ENCODE measurements around the gene ANKS1B. TPM values are rescaled to one million over a fixed set of nuclear protein-coding genes. Genes with fewer than 3 reads are reported as not detected.

Gene ANKS1B
- total and polyA plus RNA-seq, 2 of the 4 experiments (the other 2 are of a cell fraction): 0.17 to 0.18 TPM

DNA sequence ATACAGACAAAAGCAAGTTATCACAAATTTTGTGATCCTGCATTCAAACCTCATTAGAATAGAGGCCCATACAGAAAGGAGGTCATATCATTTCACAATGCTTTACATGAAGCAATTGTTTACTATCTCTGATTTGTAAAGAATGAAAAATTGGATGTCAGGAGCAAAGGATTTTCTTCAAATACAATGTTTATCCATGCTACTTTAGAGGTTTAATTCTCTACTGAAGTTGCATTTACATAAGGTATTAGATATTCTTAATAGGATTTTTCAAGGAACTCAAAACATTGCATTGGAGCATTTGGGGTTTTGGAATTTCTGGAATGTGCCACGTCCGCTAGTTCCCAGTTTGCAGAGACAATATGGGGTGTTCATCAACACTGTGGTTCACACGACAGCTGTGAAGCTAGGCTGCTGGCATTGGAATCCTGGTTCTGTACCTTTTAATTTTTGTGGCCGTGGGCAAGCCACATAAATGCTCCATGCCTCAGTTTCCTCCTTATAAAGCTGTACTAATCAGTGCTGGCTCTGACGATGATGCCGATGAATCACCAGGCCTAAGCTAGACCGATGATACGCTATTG lies 1164.8 kb downstream of the ANKS1B start:
- no TSS peak for BruUV-seq (replicated peaks)
- Histone ChIP-seq H3K4me2 (ENCODE audit: low read depth, low read length) (no peak overlapping the region), H3K27ac (ENCODE audit: insufficient read depth, low read length) (no peak overlapping the region)

More for the DNA sequence above, 1164.8 kb downstream of the ANKS1B start:
- Histone ChIP-seq H3K56ac (ENCODE audit: extremely low read depth, insufficient read depth, low read length) (no peak overlapping the region), H3K18ac (ENCODE audit: low read depth, low read length) (no peak overlapping the region), H3K36me3 (ENCODE audit: control insufficient read depth, insufficient read depth, low read length) (no peaks in the 10 kb centered on the region), H3K4me1 (ENCODE audit: control insufficient read depth, insufficient read depth, low read length) (no peaks in the 10 kb centered on the region), H3K4ac (ENCODE audit: low read depth, low read length) (no peak overlapping the region), H2BK15ac (ENCODE audit: low read depth, low read length) (no peak overlapping the region), H2BK5ac (ENCODE audit: low read depth, low read length, poor library complexity, severe bottlenecking) (no peak overlapping the region), H3K23ac (ENCODE audit: low read depth, low read length) (no peak overlapping the region), H3K79me1 (ENCODE audit: low read depth in 1 of 2, low read length in 2 of 2) (no peaks in the 10 kb centered on the region), H2BK120ac (ENCODE audit: low read depth, low read length) (no peak overlapping the region), H2AFZ (replicated peaks; ENCODE audit: low read length, poor library complexity) (no peak overlapping the region), H2BK20ac (ENCODE audit: low read depth, low read length) (no peak overlapping the region), H4K91ac (ENCODE audit: insufficient read depth, low read depth, low read length) (no peak overlapping the region), H3K4me3 (ENCODE audit: insufficient read depth, low read depth, low read length) (no peak overlapping the region), H4K20me1 (ENCODE audit: insufficient read depth, low read length) (no peaks in the 10 kb centered on the region), H3K27me3 (ENCODE audit: control insufficient read depth, insufficient read depth, low read length) (no peaks in the 10 kb centered on the region), H4K8ac (ENCODE audit: low read depth in 2 of 2, low read length in 2 of 2) (no peak overlapping the region), H3K9me3 (ENCODE audit: control insufficient read depth, insufficient read depth, low read length) (no peaks in the 10 kb centered on the region), H4K5ac (ENCODE audit: low read depth, low read length) (no peak overlapping the region), H3K14ac (replicated peaks; ENCODE audit: low read depth, low read length) (no peak overlapping the region), H3K9ac (ENCODE audit: low read depth, low read length) (no peak overlapping the region), H2AK5ac (ENCODE audit: low read depth, low read length) (no peak overlapping the region), H2AK9ac (replicated peaks; ENCODE audit: low read depth, low read length, poor library complexity) (no peak overlapping the region), H3K9me1 (ENCODE audit: insufficient read depth, low read length) (no peaks in the 10 kb centered on the region)
- ChIA-PET POLR2A (ENCODE audit: unreplicated experiment) (no interaction called here), CTCF (interaction anchor here (2.7 kb wide), 1 partner anchor 18 kb away, joined by 6 read pairs; no protein-coding TSS in a partner anchor)
- no peak for ATAC-seq (ENCODE audit: low read depth)
- WGBS, 2 experiments (ENCODE audit: extremely low coverage in 2 of 2, insufficient read length in 1 of 2): 75% methylated on average over 2 of the region's 8 CpGs; no CpG with 5 or more reads in 1 of the 2 experiments
- dilution Hi-C loops (cut with HindIII; ENCODE audit: low sequenced_read_pairs, unreplicated experiment) (no loop called here), intact Hi-C loops (cut with micrococcal nuclease) (no loop called here), in situ Hi-C loops (cut with MboI; ENCODE audit: low sequenced_read_pairs) (no loop called here)
- TF ChIP-seq, protein P1, sequence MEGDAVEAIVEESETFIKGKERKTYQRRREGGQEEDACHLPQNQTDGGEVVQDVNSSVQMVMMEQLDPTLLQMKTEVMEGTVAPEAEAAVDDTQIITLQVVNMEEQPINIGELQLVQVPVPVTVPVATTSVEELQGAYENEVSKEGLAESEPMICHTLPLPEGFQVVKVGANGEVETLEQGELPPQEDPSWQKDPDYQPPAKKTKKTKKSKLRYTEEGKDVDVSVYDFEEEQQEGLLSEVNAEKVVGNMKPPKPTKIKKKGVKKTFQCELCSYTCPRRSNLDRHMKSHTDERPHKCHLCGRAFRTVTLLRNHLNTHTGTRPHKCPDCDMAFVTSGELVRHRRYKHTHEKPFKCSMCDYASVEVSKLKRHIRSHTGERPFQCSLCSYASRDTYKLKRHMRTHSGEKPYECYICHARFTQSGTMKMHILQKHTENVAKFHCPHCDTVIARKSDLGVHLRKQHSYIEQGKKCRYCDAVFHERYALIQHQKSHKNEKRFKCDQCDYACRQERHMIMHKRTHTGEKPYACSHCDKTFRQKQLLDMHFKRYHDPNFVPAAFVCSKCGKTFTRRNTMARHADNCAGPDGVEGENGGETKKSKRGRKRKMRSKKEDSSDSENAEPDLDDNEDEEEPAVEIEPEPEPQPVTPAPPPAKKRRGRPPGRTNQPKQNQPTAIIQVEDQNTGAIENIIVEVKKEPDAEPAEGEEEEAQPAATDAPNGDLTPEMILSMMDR (conservative IDR thresholded peaks at IDR 0.05; ENCODE audit: low read depth, low read length): no peak
- no peak for TF ChIP-seq CEBPB (IDR thresholded peaks at IDR 0.05; ENCODE audit: low read depth, low read length)
- TF ChIP-seq MAFK (IDR thresholded peaks at IDR 0.05; ENCODE audit: low read depth, low read length): no peak
- TF ChIP-seq CHD1 (IDR thresholded peaks at IDR 0.05; ENCODE audit: low read depth, low read length): no peak
- no peak for DNase-seq

Measured in IMR-90 (cell line).